ENCODE results near the gene BDP1.
"Not testable (repeated sequence)": the region's sequence is repeated elsewhere in the genome, so short reads cannot be mapped to it uniquely, and the experiment has no call there.

Gene BDP1, protein sequence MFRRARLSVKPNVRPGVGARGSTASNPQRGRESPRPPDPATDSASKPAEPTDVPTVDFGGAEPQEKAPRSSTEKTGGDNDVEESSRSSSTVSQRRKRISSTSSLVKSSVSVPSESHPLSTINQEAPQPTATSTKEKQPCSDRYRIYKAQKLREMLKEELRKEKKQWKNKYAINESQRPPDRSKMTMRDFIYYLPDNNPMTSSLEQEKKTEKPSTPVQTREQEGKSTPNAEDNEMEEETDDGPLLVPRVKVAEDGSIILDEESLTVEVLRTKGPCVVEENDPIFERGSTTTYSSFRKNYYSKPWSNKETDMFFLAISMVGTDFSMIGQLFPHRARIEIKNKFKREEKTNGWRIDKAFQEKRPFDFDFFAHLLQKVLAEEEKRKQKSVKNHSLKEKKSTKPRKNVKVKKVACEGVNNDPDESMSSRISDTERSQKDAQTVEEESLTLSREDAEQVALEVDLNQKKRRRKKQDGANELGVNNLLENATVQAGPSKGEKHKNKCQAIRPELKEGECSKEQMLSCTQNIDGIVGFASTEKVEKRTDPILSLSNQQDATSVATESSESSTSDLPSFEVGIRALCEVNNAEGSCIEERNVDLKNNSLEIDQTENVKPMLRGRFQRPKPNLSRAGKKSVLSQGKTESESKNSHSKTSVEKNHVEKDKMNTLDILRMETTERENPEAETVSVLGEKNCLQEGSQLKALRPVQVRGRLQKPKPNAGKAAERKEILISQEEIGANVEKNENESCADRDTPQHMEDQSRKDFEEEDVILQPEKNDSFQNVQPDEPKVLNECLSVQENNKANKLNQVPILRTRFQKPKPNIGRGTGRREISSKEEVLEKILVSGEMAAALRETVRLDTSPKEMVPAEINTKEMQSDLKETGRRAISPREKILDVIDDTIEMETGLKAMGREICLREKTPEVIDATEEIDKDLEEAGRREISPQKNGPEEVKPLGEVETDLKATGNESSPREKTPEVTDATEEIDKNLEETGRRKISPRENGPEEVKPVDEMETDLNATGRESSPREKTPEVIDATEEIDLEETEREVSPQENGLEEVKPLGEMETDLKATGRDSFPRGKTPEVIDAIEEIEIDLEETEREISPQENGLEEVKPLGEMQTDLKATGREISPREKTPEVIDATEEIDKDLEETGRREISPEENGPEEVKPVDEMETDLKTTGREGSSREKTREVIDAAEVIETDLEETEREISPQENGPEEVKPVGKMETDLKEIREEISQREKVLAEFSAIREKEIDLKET (N-terminal part only)

GRCh38 chr5:71455427-71456361 lies at the start of gene BDP1:
BDP1 (plus strand) TSS chr5:71455651; CDS start chr5:71455878, 227 bp downstream.
- DNase-seq (ENCODE audit: low spot score): peak; percentile 72

DNA sequence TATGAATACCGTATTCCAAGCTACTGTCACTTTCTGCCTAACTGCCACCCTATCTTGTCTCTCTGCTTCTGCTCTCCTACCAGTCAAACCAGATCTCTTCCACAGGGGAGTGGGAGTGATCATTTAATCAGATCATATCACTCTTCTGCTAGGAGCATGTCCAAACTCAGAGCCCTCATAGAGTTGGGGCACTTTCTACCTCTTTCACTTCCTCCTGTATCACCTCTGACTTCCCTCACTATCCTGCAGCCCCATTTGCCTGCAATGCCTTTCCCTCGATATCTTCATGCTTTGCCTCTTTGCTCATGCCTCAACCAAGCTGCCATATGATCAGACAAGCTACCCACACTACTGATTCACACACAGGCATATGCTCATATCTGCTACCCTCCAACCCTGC lies 45.4 kb upstream of the BDP1 start:
- DNase-seq (ENCODE audit: low spot score): not testable (repeated sequence)

GRCh38 chr5:71415626-71416025 lies 39.8 kb upstream of the BDP1 start:
- DNase-seq (ENCODE audit: low spot score): not testable (repeated sequence)

GRCh38 chr5:71418026-71418425 lies 37.4 kb upstream of the BDP1 start:
- not testable (repeated sequence) for DNase-seq (ENCODE audit: low spot score)

DNA sequence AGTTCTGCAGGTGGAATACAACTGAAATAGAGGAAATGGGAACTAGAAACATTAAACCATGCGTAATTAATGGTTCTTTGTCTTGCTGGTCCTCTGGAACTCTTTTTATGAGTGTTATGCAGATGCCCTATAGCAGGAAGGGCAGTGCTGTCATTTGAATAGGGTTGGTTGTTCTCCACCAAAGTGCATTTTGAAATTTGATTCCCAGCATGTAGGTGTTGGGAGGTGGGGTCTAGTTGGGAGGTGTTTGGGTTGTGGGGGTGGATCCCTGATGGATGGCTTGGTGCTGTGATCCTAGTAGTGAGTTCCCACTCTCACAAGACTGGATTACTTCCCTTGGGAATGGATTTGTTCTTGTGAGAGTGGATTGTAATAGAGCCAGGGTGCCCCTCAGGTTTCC lies 34.2 kb upstream of the BDP1 start:
- not testable (repeated sequence) for DNase-seq (ENCODE audit: low spot score)

DNA sequence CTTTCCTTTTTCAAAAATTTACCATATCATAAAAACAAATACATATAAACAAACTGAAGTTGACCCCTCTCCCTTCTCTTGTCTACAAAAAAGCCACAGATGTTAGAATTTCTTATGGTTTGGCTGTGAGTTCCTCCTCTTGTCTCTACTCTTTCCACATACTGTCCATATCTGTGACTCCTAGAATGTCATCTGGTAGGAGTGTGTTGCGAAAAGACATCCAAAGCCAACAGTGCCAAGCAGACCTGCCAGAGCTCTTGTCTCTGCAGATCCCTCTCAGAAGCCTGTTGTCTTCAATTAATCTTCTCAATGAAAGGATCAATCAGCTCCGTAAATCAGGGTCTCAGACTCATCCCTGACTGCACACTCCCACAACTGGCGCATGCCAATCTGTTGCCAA lies 31.6 kb upstream of the BDP1 start:
- not testable (repeated sequence) for DNase-seq (ENCODE audit: low spot score)

DNA sequence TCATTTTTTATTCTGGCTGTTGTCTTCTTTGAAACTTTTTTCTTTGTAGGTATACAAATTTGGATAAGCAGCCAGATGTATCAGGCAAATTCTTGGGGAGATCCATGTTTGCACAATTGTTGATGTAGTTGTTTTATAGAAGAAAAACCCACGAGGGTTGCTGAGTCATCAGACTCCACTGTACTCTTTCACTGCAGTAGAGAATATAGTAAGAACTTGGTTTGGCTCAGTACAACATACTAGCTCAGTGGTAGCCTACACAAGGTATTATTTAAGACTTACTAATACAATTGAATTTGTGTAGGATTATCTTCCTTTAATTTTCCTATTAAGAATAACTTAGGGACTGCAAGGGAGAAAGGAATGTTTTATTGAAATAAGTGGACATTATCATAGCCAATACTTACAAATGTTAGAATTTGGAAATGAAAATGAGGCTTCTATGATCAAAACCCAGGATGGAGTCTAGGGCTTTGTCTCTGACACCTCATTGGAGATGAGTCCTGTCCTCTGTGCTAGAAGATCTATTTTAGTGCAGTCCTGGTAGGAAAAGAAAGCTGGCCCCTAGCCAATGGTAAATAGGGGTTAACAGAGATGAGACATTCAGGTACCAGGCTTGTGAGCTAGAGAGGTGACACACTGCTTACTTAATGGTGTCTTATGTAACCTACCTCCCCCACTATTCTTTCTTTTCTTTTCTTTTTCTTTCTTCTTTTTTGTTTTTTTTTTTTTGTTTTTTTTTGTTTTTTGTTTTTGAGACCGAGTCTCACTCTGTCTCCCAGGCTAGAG lies 28.6 kb upstream of the BDP1 start:
- not testable (repeated sequence) for DNase-seq (ENCODE audit: low spot score)

DNA sequence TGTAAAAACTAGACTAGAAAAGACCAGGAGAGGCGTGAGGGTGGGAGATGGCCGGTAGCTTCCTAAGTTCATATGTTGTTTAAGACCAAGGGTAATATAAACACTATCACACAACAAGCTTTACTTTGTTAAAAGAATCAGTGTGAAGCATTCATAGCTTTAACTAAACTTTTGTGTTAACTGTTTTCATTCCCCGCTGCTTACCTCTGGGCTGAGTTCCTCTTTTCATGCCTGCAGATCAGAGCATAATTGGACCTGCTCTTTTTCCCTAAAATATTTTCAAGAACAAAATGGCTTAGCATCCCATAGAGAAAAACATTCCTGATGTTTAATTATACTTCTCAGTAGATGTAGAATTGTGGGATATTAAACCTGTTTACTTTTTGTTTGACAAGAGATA lies 23.0 kb upstream of the BDP1 start:
- DNase-seq (ENCODE audit: low spot score): not testable (repeated sequence)

GRCh38 chr5:71434825-71435224 lies 20.6 kb upstream of the BDP1 start:
- DNase-seq (ENCODE audit: low spot score): not testable (repeated sequence)

DNA sequence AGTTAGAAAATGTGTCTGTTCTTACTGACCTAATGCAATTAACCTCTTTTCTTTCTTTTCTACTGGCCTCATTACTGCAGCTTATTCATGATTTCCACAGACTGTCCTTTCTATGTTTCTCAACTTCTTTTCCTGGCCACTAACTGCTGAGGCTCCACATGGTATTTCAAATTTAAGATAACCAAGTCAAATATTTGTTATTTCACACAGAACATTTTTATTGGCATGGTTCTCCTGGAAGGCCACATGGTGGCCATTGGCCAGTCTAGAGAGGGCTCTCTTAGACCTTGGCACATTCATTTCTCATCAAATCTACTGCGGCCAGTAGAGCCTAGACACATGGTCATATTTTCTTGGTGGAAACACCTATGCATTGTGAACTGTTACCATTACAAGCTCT lies 13.9 kb upstream of the BDP1 start:
- DNase-seq (ENCODE audit: low spot score): not testable (repeated sequence)

DNA sequence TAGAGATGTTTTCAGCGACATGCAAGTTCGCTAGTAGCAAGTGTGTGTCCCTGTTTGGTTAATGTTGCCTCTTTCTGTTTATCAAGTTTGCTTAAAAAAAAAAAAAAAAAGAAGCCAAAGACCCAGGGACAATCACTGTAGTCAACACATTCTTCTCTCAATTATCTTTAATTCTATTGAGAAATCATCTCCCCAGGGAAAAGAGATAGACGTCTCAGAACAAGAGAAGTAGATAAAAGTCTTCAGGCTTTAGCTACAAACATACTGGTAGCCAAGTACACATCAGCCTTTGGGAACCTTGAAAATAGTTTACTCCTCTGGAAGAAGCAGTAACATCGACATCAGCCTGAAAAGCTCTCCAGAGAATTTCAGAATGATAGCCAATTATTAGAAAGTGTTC lies 11.6 kb upstream of the BDP1 start:
- DNase-seq (ENCODE audit: low spot score): not testable (repeated sequence)

DNA sequence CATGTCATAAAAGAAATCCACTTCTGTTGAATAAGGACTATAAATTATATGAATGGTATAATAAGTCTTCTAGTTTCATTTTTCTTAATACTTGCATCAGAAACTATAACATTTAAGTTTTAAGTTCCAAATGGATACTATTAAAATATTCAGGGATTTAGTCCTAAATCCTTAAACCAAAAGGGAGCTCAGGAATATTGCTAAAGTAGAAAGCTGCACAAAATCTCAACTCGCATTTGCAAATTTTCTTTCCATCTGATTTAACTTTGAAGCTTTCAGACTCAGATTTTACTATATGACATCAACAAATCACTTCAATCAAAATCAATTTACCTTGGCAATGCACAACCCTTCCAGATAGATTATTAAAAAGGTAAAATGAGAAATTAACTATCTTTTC lies 10.4 kb upstream of the BDP1 start:
- not testable (repeated sequence) for DNase-seq (ENCODE audit: low spot score)

GRCh38 chr5:71445523-71446152 lies 9.8 kb upstream of the BDP1 start:
- not testable (repeated sequence) for DNase-seq (ENCODE audit: low spot score)

DNA sequence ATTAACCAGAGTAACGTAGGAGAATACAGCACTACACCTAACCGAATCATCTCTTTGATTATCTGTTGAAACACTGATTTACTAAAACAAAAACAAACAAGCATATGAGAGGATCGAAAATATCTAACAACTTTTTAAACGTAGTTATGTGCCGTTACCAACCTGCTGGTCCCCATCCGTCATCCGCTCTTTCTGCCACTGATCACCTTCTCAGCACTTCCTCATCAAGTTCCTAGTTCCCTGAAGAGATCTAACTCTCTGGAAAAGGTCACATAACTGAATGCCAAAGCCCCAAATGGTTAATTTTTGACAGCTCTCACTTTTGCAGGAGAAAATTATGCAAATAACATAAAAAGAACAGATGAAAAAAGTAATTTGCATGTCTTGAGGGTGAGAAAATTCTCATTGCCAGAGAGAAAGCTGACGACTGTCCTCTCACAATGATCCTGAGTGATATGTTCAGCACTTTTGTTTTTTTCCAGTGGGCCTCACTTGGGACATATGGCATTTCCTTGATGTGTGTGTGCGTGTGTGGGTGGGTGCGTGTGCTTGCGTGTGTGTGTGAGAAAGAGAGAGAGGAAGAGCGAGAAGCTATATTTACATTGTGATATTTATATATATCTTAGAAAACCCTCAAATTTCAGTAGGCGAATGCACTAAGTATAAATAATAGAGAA lies 8.8 kb upstream of the BDP1 start:
- DNase-seq (ENCODE audit: low spot score): not testable (repeated sequence)

DNA sequence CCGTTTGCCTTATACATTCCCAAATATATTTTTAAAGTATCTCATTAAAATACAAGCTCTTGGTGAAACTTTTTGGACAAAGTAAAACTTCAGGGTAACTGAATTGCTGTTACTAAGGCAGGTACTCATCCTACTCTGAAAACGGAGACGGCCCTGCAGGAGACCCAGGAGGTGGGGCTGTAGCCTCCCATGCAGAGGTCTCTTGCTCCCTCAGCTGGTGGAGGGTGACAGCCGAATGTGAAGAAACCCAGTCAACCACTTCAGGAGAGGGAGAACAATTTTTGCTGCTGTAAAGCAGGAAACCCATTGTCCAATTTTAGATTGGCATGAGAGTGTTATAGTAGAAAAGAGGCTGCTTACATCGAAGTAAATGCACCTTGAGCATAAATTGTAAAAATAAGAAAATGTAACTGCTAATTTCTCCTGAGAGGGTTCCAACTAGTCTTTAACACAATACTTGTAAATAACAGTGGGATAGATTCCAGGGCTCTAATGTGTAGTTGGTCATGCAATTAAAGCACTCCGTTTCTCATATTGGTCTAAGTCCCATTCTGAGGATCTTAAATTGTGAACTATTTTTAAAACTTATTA lies 8.1 kb upstream of the BDP1 start:
- not testable (repeated sequence) for DNase-seq (ENCODE audit: low spot score)

GRCh38 chr5:71452876-71453275 lies 2.6 kb upstream of the BDP1 start:
- no peak for DNase-seq (ENCODE audit: low spot score)

- no peak for DNase-seq (ENCODE audit: low spot score)
Measured at GRCh38 chr5:71454913-71455312, 538 bp upstream of the BDP1 start.

GRCh38 chr5:71456362-71456743 lies 902 bp downstream of the BDP1 start:
- DNase-seq (ENCODE audit: low spot score): no peak

GRCh38 chr5:71457106-71457505 lies 1.7 kb downstream of the BDP1 start:
- DNase-seq (ENCODE audit: low spot score): no peak

Data from COLO829 (cell line).